B cell (primary cell): ENCODE measurements around the gene FGFRL1.

ENCODE experiments used
- CTCF ChIP-seq: fragments of 200-600 bp; IDR thresholded peaks from one replicate; pipeline ENCODE4 v1.8.0; 2022; ENCODE audit warnings: antibody characterized with exemption, mild to moderate bottlenecking
- EZH2 ChIP-seq: IDR thresholded peaks from 2 replicates; pipeline ENCODE4 v1.6.1; 2012; ENCODE audit warnings: borderline replicate concordance, low read depth, mild to moderate bottlenecking, moderate library complexity, low read length; ENCODE audit not compliant: insufficient read depth, poor library complexity, severe bottlenecking

DNA sequence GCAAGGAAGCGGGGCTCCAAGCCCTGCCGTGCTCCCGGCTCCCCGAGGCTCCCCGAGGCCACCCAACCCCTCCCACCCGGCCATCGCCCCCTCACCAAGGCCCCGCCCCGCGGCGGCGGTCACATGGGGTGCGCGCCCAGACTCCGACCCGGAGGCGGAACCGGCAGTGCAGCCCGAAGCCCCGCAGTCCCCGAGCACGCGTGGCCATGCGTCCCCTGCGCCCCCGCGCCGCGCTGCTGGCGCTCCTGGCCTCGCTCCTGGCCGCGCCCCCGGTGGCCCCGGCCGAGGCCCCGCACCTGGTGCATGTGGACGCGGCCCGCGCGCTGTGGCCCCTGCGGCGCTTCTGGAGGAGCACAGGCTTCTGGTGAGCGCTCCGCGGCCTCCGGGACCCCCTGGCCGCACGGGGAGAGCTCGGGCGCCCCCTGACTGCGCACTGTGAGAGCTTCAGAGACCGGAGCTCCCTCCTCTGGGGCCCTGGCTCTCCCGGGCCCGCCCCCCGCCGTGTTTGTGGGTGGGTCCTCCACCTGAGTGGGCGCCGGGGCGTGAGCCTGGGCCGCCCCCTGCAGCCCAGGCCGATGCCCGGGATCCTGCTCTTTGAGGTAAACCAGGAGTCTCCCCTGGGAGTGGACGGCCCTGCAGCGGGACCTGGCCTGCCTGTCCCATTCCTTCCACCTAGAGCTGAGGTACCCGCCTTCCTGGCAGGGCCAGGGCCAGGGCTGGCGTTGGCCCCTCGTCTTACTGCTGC, 24.4 kb upstream of the FGFRL1 start, which contains the start of gene IDUA:
- peak; percentile 82 for TF ChIP-seq CTCF
- TF ChIP-seq EZH2: no peak
